ENCODE results near the gene KCTD1.

KCTD1 gene

DNA sequence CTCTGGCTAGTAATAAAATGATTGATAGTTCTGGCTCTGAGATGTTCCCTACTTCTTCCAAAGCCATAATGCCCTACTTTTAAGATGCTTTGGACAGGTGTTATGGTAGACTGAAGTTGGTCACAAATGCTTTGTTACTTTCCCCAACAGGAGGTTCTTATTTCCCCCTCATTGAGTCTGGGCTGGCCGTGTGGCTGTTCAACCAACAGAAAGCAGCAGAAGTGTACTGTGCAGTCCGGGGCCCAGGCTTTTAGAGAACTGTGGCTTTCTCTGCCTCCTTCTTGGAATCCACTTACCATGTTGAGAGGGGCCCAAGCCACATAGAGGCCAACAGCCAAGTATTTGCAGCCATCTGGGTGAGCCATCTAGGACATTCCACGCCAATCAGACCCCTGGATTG, 94.2 kb downstream of the KCTD1 start:
- DNase-seq (ENCODE audit: low read depth in 1 of 2, low spot score in 1 of 2) = no peak
- no peak overlapping the region for H3K27ac ChIP-seq (replicated peaks)
- TF ChIP-seq, protein P1, sequence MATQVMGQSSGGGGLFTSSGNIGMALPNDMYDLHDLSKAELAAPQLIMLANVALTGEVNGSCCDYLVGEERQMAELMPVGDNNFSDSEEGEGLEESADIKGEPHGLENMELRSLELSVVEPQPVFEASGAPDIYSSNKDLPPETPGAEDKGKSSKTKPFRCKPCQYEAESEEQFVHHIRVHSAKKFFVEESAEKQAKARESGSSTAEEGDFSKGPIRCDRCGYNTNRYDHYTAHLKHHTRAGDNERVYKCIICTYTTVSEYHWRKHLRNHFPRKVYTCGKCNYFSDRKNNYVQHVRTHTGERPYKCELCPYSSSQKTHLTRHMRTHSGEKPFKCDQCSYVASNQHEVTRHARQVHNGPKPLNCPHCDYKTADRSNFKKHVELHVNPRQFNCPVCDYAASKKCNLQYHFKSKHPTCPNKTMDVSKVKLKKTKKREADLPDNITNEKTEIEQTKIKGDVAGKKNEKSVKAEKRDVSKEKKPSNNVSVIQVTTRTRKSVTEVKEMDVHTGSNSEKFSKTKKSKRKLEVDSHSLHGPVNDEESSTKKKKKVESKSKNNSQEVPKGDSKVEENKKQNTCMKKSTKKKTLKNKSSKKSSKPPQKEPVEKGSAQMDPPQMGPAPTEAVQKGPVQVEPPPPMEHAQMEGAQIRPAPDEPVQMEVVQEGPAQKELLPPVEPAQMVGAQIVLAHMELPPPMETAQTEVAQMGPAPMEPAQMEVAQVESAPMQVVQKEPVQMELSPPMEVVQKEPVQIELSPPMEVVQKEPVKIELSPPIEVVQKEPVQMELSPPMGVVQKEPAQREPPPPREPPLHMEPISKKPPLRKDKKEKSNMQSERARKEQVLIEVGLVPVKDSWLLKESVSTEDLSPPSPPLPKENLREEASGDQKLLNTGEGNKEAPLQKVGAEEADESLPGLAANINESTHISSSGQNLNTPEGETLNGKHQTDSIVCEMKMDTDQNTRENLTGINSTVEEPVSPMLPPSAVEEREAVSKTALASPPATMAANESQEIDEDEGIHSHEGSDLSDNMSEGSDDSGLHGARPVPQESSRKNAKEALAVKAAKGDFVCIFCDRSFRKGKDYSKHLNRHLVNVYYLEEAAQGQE (IDR thresholded peaks at IDR 0.05; ENCODE audit: insufficient replicate concordance, low read depth) = no peak
- TF ChIP-seq POLR2AphosphoS5 (IDR thresholded peaks at IDR 0.05; ENCODE audit: low read depth) (no peak), GABPA (IDR thresholded peaks at IDR 0.05; ENCODE audit: low read depth) (no peak), SPI1 (IDR thresholded peaks at IDR 0.05; ENCODE audit: borderline replicate concordance, low read depth) (no peak)
- TF ChIP-seq, protein P2, sequence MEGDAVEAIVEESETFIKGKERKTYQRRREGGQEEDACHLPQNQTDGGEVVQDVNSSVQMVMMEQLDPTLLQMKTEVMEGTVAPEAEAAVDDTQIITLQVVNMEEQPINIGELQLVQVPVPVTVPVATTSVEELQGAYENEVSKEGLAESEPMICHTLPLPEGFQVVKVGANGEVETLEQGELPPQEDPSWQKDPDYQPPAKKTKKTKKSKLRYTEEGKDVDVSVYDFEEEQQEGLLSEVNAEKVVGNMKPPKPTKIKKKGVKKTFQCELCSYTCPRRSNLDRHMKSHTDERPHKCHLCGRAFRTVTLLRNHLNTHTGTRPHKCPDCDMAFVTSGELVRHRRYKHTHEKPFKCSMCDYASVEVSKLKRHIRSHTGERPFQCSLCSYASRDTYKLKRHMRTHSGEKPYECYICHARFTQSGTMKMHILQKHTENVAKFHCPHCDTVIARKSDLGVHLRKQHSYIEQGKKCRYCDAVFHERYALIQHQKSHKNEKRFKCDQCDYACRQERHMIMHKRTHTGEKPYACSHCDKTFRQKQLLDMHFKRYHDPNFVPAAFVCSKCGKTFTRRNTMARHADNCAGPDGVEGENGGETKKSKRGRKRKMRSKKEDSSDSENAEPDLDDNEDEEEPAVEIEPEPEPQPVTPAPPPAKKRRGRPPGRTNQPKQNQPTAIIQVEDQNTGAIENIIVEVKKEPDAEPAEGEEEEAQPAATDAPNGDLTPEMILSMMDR (IDR thresholded peaks at IDR 0.05; ENCODE audit: insufficient read depth, low read length) = no peak
- H3K27me3 ChIP-seq (ENCODE audit: insufficient read depth, poor library complexity, severe bottlenecking) = peaks cover 3% of the 10 kb centered on the region
- H3K4me3 ChIP-seq (replicated peaks; ENCODE audit: insufficient read depth, low read length) = no peak overlapping the region

DNA sequence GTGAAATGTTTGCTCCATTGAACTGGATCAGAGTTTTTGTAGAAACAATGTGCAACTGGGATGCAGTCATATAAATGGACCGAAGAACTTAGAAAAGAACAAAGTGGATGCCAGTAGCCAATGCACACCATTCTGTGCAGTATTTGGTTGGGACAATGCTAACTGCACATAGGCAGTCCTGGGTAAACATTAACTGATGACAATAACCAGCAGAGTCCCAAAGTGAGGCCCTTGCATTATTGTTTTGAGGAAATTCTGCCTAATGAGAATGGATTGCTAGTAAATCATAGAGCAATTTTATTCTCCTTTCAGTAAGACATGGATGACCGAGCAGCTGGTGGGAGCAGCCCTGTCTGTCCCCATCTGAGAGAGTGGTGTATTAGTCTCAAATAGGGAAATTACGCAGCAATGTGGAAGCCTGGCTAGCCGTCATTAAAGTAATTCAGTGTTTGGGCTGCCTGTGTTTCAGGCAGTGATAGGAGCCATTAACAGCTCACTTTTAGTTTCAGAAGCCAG, 94.9 kb downstream of the KCTD1 start:
- Histone ChIP-seq H3K27me3 (ENCODE audit: insufficient read depth, poor library complexity, severe bottlenecking) (peaks cover 4% of the 10 kb centered on the region), H3K4me3 (replicated peaks; ENCODE audit: insufficient read depth, low read length) (no peak overlapping the region), H3K27ac (replicated peaks) (no peak overlapping the region)
- no peak for DNase-seq (ENCODE audit: low read depth in 1 of 2, low spot score in 1 of 2)
- TF ChIP-seq POLR2AphosphoS5 (IDR thresholded peaks at IDR 0.05; ENCODE audit: low read depth) (no peak), GABPA (IDR thresholded peaks at IDR 0.05; ENCODE audit: low read depth) (no peak)

DNA sequence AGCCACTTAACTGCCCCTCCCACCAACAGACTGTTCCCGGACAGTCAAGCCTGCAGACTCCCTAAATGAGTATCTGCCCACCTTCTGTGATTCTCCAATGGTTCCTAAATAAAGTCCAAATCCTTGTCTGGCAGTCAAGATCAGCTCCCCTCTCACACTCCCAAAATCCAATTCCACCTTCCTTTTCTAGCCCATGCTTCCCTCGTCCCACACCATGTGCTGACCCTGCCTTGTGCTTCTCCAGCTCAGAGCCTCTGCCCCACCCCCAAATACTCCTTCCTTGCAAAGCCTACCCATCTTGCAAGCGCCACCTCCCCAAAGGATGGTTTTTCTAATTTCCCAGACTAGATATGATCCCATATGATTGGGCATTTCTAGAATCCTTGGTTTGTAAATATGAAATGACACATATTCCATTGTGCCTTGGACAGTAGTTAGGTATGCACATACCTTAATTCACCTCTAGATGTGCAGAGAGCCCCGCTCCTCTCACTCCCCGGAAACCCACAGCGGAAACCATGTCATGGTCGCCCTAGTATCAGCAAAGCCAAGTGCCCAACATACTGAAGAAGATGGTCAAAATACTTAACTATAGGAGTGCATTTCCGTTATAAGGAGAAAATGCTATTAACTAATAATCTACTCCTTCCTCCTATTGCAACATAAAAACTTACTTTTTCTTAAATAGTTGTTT, 97.2 kb downstream of the KCTD1 start:
- H3K27me3 ChIP-seq (ENCODE audit: insufficient read depth, poor library complexity, severe bottlenecking) = peaks cover 9% of the 10 kb centered on the region
- no peak overlapping the region for H3K4me3 ChIP-seq (replicated peaks; ENCODE audit: insufficient read depth, low read length)
- no peak overlapping the region for H3K27ac ChIP-seq (replicated peaks)
- no peak for DNase-seq (ENCODE audit: low read depth in 1 of 2, low spot score in 1 of 2)
- TF ChIP-seq POLR2AphosphoS5 (IDR thresholded peaks at IDR 0.05; ENCODE audit: low read depth) (no peak), GABPA (IDR thresholded peaks at IDR 0.05; ENCODE audit: low read depth) (no peak)
- TF ChIP-seq, protein P2 (IDR thresholded peaks at IDR 0.05; ENCODE audit: insufficient read depth, low read length) = no peak

DNA sequence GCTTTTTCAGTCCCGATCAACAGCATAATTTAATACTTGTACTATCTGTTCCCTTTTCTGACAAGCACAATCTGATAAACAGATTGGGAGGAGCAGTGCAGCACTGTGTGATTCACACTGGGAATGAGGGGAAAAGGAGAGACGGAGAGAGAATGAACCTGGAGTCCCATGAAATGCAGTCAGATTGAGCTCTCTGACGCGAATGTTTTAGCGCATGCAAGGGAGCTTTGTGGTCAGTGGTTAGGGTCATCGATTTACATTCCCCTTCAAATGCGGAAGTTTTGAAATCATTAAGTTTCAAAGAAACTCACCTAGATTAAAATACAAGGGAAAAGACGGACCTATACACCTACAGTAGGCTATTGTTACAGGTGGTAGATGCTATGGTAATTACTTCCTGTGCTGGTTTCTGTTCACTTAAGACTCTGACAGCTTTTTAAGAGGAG, 99.6 kb downstream of the KCTD1 start:
- no peak overlapping the region for H3K27ac ChIP-seq (replicated peaks)
- TF ChIP-seq GABPA (IDR thresholded peaks at IDR 0.05; ENCODE audit: low read depth) = no peak
- TF ChIP-seq SPI1 (IDR thresholded peaks at IDR 0.05; ENCODE audit: borderline replicate concordance, low read depth) = no peak
- no peak for TF ChIP-seq POLR2AphosphoS5 (IDR thresholded peaks at IDR 0.05; ENCODE audit: low read depth)
- TF ChIP-seq, protein P2 (IDR thresholded peaks at IDR 0.05; ENCODE audit: insufficient read depth, low read length) = no peak
- TF ChIP-seq, protein P1 (IDR thresholded peaks at IDR 0.05; ENCODE audit: insufficient replicate concordance, low read depth) = no peak
- no peak for DNase-seq (ENCODE audit: low read depth in 1 of 2, low spot score in 1 of 2)
- H3K4me3 ChIP-seq (replicated peaks; ENCODE audit: insufficient read depth, low read length) = no peak overlapping the region
- H3K27me3 ChIP-seq (ENCODE audit: insufficient read depth, poor library complexity, severe bottlenecking) = peaks cover 9% of the 10 kb centered on the region
